Aorta (tissue), 5 donors: ENCODE results near the gene PCK2. TPM values are rescaled to one million over a fixed set of nuclear protein-coding genes. Genes with fewer than 3 reads are reported as not detected.
"Not testable (repeated sequence)": the region's sequence is repeated elsewhere in the genome, so short reads cannot be mapped to it uniquely, and the experiment has no call there.

Experiments used
- ATAC-seq: fragments of 200-7000 bp; cut with Tn5 transposase; one replicate; pipeline ENCODE4 v1.9.1; 2022; ENCODE audit warnings: moderate library complexity; ENCODE audit not compliant: low FRiP score
- DNase-seq, 2 donors: peaks; one replicate each; pipeline ENCODE4 v3.0.0-alpha.2; 2020
- H3K27ac ChIP-seq, 2 donors: one replicate each; pipeline ENCODE4 v1.5.1; 2013; ENCODE audit warnings: low read length in 2 of 2, mild to moderate bottlenecking in 2 of 2, moderate library complexity in 2 of 2, control low read depth in 1 of 2, inconsistent platforms in 1 of 2, low read depth in 1 of 2
- H3K27me3 ChIP-seq, 2 donors: one replicate each; pipeline ENCODE4 v1.6.1; 2013; ENCODE audit warnings: control low read depth in 1 of 2, low read length in 1 of 2, mild to moderate bottlenecking in 1 of 2, moderate library complexity in 1 of 2; ENCODE audit not compliant: insufficient read depth in 2 of 2, control insufficient read depth in 1 of 2
- H3K36me3 ChIP-seq, 2 donors: one replicate each; pipeline ENCODE4 v1.6.1; 2013; ENCODE audit warnings: control low read depth in 1 of 2, low read length in 1 of 2, mild to moderate bottlenecking in 1 of 2; ENCODE audit not compliant: insufficient read depth in 2 of 2, control insufficient read depth in 1 of 2
- H3K4me1 ChIP-seq, 2 donors: one replicate each; pipeline ENCODE4 v1.6.1; 2013; ENCODE audit warnings: low read length in 2 of 2, control low read depth in 1 of 2, mild to moderate bottlenecking in 1 of 2, moderate library complexity in 1 of 2; ENCODE audit not compliant: insufficient read depth in 2 of 2, control insufficient read depth in 1 of 2
- H3K4me3 ChIP-seq, 2 donors: one replicate each; pipeline ENCODE4 v1.5.1; 2013; ENCODE audit warnings: low read length in 2 of 2, control low read depth in 1 of 2, mild to moderate bottlenecking in 1 of 2
- H3K9me3 ChIP-seq: one replicate; pipeline ENCODE4 v1.6.1; 2013; ENCODE audit warnings: mild to moderate bottlenecking, low read length; ENCODE audit not compliant: control insufficient read depth
- whole genome bisulfite sequencing, 2 donors: extraction: QIAGEN DNeasy Blood & Tissue Kit; methylation state at CpG; one replicate each; pipeline ENCODE4 v1.1.7; 2013; 5-methylcytosine and 5-hydroxymethylcytosine counted together
- intact Hi-C, 2 donors: fragments of 100-400 bp; cut with DNase I; formaldehyde crosslinking; loops; one replicate each; pipeline versions ENCODE4 v1.14.2 to v1.15.0; 2022
- long read RNA-seq, 2 donors: library from polyadenylated mRNA; unstranded; transcript quantifications; one replicate each; pipeline ENCODE4 v2.0.0, GENCODE V29; 2020 to 2021
- polyA plus RNA-seq, 2 donors: library from polyadenylated mRNA; stranded (reverse); fragments of 200-250 nt; gene quantifications; one replicate each; pipeline ENCODE4 v1.2.3, GENCODE V29; 2013
- total RNA-seq, 2 donors: library from RNA; stranded (reverse); fragmentation: NEBNext Ultra II Directional; extraction: Animal tissue kit (Norgen Biotek cat#: 25700); gene quantifications; one replicate each; pipeline ENCODE4 v1.2.1, GENCODE V29; 2021
- donor health status: healthy with polysubstance abuse.
- donor health status: Bipolar disorder and iron deficiency.
- donor health status: DM: no; HTN: no; CAD: no.
- donor health status: DM: no; HTN: no; CAD: no.
- donor health status: DM: yes; HTN: yes; CAD: no.

The PCK2 gene
- total RNA-seq = 10 to 100 TPM; 19.6 to 22.5 TPM
- polyA plus RNA-seq = 10 to 100 TPM; 14.7 to 82.5 TPM
- long read RNA-seq, donor 1, transcript PCK2-201 (10 exons, 2,357 nt) = major isoform, 57 of 104 reads
- long read RNA-seq, donor 1, partial matches to known transcripts = 12 of 104 reads
- long read RNA-seq, donor 1, other reads (novel, unspliced or antisense) = 31 of 104 reads
- long read RNA-seq, donor 2, transcript PCK2-201 (10 exons, 2,357 nt) = major isoform, 9 of 21 reads
- long read RNA-seq, donor 2, partial matches to known transcripts = 4 of 21 reads
- long read RNA-seq, donor 2, other reads (novel, unspliced or antisense) = 5 of 21 reads

DNA sequence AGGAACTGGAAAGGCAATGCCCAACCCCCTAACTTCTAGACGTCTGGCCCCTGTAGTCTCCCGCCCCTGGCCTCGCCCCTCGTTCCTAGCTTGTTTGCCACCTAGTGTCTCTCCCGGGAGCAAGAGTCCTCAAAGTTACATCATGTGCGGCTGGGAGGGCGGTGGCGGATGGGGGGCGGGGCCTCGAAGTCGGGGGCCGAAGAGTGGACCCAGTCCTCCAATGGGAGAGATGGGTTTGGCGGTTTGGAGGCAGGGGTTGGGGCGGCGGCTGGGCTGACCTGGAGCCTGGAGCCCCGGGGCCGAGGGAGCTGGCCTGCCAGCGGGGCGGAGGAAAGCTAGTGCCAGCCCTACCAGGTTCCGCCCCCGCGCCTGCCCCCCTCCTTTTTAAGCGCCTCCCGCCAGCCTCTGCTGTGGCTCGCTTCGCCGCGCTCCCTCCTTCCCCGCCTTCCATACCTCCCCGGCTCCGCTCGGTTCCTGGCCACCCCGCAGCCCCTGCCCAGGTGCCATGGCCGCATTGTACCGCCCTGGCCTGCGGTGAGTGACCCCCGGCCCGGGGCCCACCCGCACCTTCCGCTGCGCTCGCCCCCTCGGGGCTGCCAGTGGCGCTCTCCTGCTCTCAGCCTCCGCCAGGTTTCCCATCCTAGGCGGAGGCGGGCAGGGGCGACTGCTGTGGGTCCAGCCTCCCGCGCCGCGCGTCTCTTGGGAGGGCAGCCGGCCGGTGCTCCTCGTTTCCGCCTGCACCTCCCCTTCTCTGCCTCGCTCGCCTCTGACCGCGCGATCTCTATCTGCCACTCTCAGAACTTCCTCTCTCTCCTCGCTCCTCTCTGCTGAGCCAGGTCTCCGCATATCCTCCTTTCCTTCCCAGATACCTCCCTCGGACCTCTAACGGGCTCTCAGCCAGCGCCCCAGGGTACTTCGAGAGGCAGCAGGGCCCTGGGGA lies at the start of gene PCK2:
PCK2 (plus strand) TSS at position 411 of the 940 bp plus-strand sequence; CDS start at position 506, 95 bp downstream.
- Histone ChIP-seq H3K27me3 (no peaks in the 10 kb centered on the region), H3K4me3 (peak within 1 kb of the TSS; percentile 31 to 56), H3K27ac (peak within 1 kb of the TSS in 1 of 2 donors; percentile 46), H3K36me3 (no peaks in the 10 kb centered on the region), H3K4me1 (no peaks in the 10 kb centered on the region), H3K9me3 (no peaks in the 10 kb centered on the region)
- ATAC-seq (peak; percentile 95), DNase-seq (peak; percentile 97)
- intact Hi-C loops = loop anchor here (1.0 to 5.0 kb wide), 2 partner anchors 14 to 82 kb away; no protein-coding TSS in a partner anchor
- 1% methylated on average over 49 to 68 of the region's 68 CpGs for WGBS, 2 donors

- WGBS, 2 donors = 81 to 95% methylated on average over 2 of the region's 2 CpGs
- H3K27ac ChIP-seq, ATAC-seq, DNase-seq, H3K4me1 ChIP-seq, H3K36me3 ChIP-seq, intact Hi-C loops, H3K9me3 ChIP-seq, H3K27me3 ChIP-seq, H3K4me3 ChIP-seq: not testable (repeated sequence)
Measured at GRCh38 chr14:24049002-24049401, 45.1 kb upstream of the PCK2 start.

DNA sequence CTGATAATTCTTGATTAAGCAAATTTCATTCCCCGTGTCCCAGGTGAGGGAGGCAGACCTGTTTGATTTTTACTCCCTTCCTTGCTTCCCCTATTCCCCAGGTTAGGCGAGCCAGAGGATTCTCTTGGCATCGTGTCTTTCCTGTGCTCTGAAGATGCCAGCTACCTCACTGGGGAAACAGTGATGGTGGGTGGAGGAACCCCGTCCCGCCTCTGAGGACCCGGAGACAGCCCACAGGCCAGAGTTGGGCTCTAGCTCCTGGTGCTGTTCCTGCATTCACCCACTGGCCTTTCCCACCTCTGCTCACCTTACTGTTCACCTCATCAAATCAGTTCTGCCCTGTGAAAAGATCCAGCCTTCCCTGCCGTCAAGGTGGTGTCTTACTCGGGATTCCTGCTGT lies 43.4 kb upstream of the PCK2 start:
- WGBS, 2 donors = 79 to 83% methylated on average over 8 of the region's 8 CpGs
- H3K27me3 ChIP-seq, DNase-seq, ATAC-seq, H3K4me1 ChIP-seq, intact Hi-C loops, H3K4me3 ChIP-seq, H3K36me3 ChIP-seq, H3K9me3 ChIP-seq, H3K27ac ChIP-seq: not testable (repeated sequence)

DNA sequence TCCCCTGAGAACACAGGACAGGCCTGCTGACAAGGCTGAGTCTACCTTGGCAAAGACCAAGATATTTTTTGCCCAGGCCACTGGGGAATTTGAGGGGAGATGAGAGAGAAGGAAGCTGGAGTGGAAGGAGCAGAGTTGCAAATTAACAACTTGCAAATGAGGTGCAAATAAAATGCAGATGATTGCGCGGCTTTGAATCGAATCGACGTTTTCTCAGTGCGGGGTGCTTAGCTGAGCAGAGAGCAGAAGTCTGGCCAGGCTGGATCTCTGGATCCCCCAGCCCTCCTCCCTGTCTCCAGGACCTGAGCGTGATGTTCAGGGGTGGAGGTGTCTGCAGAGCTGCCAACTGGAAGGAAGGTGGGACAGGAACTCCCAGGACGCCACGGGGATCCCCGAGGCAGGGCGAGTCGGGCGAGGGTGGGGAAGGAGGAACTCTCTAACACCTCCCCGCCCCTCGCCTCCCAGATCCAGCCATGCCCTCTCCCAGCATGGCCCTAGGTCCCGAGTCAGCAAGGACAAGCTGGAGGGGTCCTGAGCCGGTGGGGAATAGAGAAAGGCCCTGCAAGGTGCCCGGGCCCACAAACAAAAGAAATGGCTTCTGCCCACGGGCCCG lies 42.8 kb upstream of the PCK2 start:
- no peak for ATAC-seq
- no peaks in the 10 kb centered on the region for H3K36me3 ChIP-seq
- peak overlapping the region in 1 of 2 donors; percentile 45 for H3K4me3 ChIP-seq
- H3K27ac ChIP-seq = no peak overlapping the region
- no peaks in the 10 kb centered on the region for H3K27me3 ChIP-seq
- no peaks in the 10 kb centered on the region for H3K9me3 ChIP-seq
- 27 to 28% methylated on average over 20 of the region's 20 CpGs for WGBS, 2 donors
- H3K4me1 ChIP-seq = no peaks in the 10 kb centered on the region
- intact Hi-C loops = no loop called here
- DNase-seq = no peak

DNA sequence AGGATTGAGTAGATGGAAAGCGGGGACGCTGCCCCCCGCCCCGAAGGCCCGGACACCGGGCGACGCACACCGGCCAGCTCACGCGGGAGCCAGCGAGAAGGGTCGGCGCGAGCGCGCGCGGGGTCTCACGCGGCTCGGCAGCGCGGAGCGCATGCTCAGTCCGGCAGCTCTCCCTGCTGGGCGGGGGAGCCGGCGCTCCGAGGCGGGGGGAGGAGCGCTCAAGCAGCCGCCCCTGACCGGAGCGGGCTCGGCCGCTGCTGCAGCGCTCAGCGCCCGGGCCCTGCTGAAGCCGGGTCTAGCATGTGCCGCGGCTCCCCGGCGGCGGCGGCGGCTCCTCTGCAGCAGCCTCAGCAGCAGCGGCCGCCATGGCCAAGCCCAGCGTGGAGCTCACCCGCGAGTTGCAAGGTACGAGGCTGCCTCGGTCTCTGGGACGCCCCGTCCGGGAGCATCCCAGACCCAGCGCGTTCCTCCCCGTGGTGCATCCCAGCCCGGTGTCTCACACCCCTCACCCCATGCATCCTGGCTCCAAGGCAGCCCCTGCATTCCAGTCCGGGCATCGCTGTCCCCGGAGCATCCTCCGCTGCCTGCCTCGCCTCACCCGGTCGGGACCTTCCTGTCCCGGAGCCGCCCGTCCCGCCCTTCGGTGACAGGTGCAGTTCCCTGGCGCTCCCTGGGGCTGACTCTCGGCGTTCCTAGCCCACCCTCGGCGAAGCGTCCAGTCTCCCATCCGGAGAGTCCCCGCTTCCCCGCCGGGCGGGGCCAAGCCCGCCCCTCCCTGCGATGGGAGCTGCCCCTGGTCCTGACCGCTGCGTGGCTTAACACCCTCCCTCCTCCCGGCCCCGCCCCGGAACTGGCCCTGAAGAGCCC lies 42.1 kb upstream of the PCK2 start, which contains the start of gene CARMIL3:
CARMIL3 (plus strand) TSS at position 221 of the 867 bp plus-strand sequence; CDS start at position 366, 145 bp downstream.
- DNase-seq = peak; percentile 68 to 88
- peak within 1 kb of the TSS; percentile 19 to 45 for H3K4me3 ChIP-seq
- H3K27ac ChIP-seq = no peak within 1 kb of the TSS
- no peaks in the 10 kb centered on the region for H3K4me1 ChIP-seq
- H3K27me3 ChIP-seq = no peaks in the 10 kb centered on the region
- H3K9me3 ChIP-seq = no peaks in the 10 kb centered on the region
- no peaks in the 10 kb centered on the region for H3K36me3 ChIP-seq
- peak; percentile 88 for ATAC-seq
- intact Hi-C loops = no loop called here
- 1% methylated on average over 63 to 92 of the region's 92 CpGs for WGBS, 2 donors

- Histone ChIP-seq H3K27ac (no peak overlapping the region), H3K9me3 (no peaks in the 10 kb centered on the region), H3K4me3 (peak overlapping the region in 1 of 2 donors; percentile 45), H3K4me1 (no peaks in the 10 kb centered on the region), H3K27me3 (no peaks in the 10 kb centered on the region), H3K36me3 (no peaks in the 10 kb centered on the region)
- DNase-seq = peak in 1 of 2 donors; percentile 68
- intact Hi-C loops = no loop called here
- ATAC-seq = no peak
- 55 to 57% methylated on average over 19 to 20 of the region's 20 CpGs for WGBS, 2 donors
Measured at GRCh38 chr14:24052656-24053547, 41.2 kb upstream of the PCK2 start.

DNA sequence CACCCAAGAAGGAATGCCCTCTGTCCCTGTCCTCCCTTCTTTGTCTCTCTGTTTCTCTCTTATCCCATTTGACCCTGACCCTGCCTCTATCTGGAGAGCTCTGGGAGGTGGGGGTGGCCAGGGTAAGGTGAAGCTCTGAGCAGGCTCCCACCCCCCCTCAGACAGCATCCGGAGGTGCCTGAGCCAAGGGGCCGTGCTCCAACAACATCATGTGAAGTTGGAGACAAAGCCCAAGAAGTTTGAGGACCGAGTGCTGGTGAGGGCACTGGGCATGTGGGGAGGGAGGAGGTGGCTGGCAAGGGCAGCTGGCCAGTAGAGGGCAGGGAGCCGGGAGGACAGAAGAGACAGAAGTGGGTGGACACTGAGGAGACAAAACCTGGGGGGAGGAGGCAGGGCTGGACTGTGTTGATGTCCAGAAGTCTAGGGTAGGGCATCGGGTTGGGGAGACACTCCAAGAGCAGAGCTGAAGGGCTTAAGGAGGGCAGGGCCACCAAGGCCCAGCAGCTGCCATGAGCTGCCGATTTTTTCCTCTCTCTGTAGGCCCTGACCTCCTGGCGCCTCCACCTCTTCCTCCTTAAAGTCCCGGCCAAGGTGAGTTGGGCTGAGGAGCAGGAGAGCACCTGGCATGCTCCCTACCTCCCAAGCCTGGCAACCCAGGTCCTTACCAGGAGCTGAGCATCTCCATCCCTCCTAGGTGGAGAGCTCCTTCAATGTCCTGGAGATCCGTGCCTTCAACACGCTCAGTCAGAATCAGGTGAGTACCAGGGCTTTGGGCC lies 40.4 kb upstream of the PCK2 start:
- ATAC-seq (no peak), DNase-seq (peak in 1 of 2 donors; percentile 47)
- intact Hi-C loops = no loop called here
- H3K4me3 ChIP-seq = no peak overlapping the region
- no peaks in the 10 kb centered on the region for H3K27me3 ChIP-seq
- H3K27ac ChIP-seq = no peak overlapping the region
- 67 to 73% methylated on average over 10 of the region's 10 CpGs for WGBS, 2 donors
- H3K36me3 ChIP-seq = no peaks in the 10 kb centered on the region
- H3K4me1 ChIP-seq = no peaks in the 10 kb centered on the region
- no peaks in the 10 kb centered on the region for H3K9me3 ChIP-seq
